ENCODE data around the gene AK9.
A peak's percentile ranks its signal among the peaks of the same experiment; 100 is the strongest.

The AK9 gene

DNA sequence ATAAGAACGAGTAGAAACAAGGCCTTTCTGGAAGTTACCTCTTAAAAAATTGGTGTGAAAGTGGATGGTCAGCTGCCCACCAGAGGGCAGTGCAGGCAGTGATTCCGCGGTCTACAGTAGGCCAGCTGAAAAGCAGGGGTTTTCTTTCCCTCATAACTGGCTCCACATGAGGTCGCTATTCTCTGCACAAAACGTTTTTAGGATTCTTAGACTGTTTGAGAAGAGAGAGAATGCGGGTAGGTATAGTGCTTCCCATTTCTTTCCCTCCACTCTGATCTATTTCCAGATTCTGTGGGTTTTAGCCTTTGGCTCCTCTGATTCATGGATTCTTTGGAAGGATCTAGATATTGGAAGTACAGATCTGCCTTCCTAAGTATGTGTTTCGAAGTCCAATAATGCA is 14.3 kb upstream of the AK9 start:
- TF ChIP-seq, protein P1, sequence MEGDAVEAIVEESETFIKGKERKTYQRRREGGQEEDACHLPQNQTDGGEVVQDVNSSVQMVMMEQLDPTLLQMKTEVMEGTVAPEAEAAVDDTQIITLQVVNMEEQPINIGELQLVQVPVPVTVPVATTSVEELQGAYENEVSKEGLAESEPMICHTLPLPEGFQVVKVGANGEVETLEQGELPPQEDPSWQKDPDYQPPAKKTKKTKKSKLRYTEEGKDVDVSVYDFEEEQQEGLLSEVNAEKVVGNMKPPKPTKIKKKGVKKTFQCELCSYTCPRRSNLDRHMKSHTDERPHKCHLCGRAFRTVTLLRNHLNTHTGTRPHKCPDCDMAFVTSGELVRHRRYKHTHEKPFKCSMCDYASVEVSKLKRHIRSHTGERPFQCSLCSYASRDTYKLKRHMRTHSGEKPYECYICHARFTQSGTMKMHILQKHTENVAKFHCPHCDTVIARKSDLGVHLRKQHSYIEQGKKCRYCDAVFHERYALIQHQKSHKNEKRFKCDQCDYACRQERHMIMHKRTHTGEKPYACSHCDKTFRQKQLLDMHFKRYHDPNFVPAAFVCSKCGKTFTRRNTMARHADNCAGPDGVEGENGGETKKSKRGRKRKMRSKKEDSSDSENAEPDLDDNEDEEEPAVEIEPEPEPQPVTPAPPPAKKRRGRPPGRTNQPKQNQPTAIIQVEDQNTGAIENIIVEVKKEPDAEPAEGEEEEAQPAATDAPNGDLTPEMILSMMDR (IDR thresholded peaks at IDR 0.05; ENCODE audit: insufficient read depth, low read length, missing control alignments) = peak; percentile 92
- CTCF ChIA-PET = interaction anchor here (0.7 to 17.1 kb wide), 20 partner anchors 8 to 685 kb away, joined by 3 to 551 read pairs (median 5); partner anchors contain the start of genes AK9 and FIG4
- POLR2A ChIA-PET = no interaction called here
- no peak overlapping the region for H3K4me3 ChIP-seq (ENCODE audit: low read depth, low read length)
- DNase-seq (ENCODE audit: low read depth, low spot score) = peak; percentile 60

DNA sequence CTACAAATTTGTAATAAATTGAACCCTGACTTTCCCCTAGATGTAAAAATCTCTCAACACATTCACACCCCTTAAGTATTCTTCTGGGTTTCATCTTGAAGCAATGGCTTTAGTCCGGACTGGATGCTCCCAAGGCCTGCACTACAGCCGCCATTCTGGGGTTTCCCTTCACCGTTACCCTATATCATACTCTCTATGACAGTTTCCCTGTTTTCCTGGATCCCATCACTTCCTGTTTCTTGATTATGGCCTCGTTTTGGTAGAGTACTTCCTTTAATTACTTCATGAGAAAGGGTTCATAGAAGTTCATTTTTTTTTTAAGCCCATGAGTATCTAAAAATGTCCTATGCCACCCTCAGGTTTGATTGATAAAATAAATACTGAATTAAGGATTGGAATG is 11.8 kb upstream of the AK9 start:
- no peak overlapping the region for H3K4me3 ChIP-seq (ENCODE audit: low read depth, low read length)
- ChIA-PET POLR2A (no interaction called here), CTCF (interaction anchor here (1.0 to 17.1 kb wide), 8 partner anchors 14 to 687 kb away, joined by 3 to 551 read pairs (median 20); no protein-coding TSS in a partner anchor)
- DNase-seq (ENCODE audit: low read depth, low spot score) = no peak
- TF ChIP-seq, protein P1 (IDR thresholded peaks at IDR 0.05; ENCODE audit: insufficient read depth, low read length, missing control alignments) = no peak

DNA sequence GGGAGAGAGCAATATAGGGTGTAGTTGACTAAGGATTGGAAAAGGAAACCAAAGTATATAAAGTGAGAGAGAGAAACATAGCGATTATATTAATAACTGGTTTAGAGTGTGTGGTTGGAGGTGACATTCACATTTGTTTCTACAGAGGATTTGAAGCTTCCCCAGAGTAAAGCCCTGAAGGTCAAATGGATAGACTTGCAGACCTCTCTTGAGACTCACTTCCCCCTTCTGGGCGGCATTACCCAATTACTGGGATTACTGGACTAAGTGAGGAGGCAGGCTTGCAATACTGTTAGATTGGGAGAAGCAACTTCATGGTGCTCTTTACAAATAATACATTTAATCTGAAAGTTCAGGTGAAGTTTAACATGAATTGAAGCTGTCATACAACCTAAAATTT is 10.8 kb upstream of the AK9 start:
- POLR2A ChIA-PET = no interaction called here
- CTCF ChIA-PET = interaction anchor here (1.0 to 17.1 kb wide), 10 partner anchors 9 to 692 kb away, joined by 3 to 551 read pairs (median 5); partner anchors contain the start of genes AK9 and FIG4

DNA sequence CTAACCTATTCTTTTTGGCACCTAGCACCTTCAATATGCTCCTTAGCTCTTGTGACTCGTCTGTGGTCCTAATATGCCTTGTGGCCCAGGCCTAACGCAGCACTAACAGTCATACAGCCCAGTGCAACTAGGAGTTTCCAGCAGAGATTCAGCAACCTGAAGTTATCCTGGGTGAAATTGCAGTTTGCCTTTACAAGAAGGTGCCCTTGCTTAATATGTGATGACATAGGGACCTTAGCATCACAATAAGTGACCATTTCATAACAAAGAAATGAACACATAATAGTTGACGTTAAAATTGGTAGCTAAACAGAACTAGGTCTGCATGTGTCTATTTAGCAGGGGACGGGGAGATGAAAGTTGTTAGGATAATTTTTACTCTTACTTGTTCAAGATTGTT is 10.2 kb upstream of the AK9 start:
- DNase-seq (ENCODE audit: low read depth, low spot score) = no peak
- no peak overlapping the region for H3K4me3 ChIP-seq (ENCODE audit: low read depth, low read length)
- TF ChIP-seq, protein P1 (IDR thresholded peaks at IDR 0.05; ENCODE audit: insufficient read depth, low read length, missing control alignments) = no peak
- ChIA-PET CTCF (interaction anchor here (0.6 to 17.1 kb wide), 10 partner anchors 8 to 692 kb away, joined by 3 to 551 read pairs (median 4); partner anchors contain the start of genes AK9 and FIG4), POLR2A (no interaction called here)

More for the DNA sequence above, 10.8 kb upstream of the AK9 start:
- H3K4me3 ChIP-seq (ENCODE audit: low read depth, low read length) = no peak overlapping the region
- no peak for DNase-seq (ENCODE audit: low read depth, low spot score)
- TF ChIP-seq, protein P1 (IDR thresholded peaks at IDR 0.05; ENCODE audit: insufficient read depth, low read length, missing control alignments) = no peak

DNA sequence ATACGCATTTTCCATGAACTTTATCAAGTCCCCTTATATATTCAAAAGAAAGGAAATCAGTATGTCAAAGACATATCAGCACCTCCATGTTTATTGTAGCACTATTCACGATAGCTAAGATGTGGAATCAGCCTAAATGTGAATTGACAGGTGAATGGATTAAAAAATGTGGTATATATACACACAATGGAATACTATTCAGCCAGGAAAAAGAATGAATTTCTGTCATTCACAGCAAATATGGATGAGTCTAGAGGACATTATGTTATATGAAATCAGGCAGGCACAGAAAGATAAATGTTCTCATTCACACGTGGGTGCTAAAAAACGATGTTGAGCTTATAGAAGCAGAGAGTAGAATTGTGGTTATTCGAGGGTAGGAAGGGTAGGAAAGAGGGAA is 5.4 kb upstream of the AK9 start:
- ChIA-PET CTCF (interaction anchor here (1.0 to 17.1 kb wide), 5 partner anchors 9 to 357 kb away, joined by 3 to 551 read pairs (median 4); no protein-coding TSS in a partner anchor), POLR2A (interaction anchor here (0.9 kb wide), 1 partner anchor 344 kb away, joined by 3 read pairs; no protein-coding TSS in a partner anchor)
- no peak overlapping the region for H3K4me3 ChIP-seq (ENCODE audit: low read depth, low read length)
- TF ChIP-seq, protein P1 (IDR thresholded peaks at IDR 0.05; ENCODE audit: insufficient read depth, low read length, missing control alignments) = no peak
- no peak for DNase-seq (ENCODE audit: low read depth, low spot score)

DNA sequence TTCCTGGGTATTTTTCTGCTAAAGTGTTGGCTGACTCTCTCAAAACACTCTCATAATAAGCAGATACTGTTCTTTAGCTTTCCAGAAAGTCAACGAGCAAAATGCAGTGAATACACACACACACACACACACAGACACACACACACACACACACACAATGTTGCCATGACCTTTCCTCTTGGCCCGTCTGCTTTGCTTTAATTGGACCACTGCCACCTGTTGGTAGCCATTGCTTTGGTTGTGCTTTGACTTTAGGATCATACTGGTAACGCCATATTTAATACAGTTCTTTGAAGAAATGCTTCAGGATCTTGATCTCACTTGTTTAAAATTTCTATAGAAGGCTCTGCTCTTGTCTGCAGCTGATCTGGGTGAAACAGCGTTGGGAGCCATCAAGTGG is 4.5 kb upstream of the AK9 start:
- DNase-seq (ENCODE audit: low read depth, low spot score) = no peak
- ChIA-PET POLR2A (interaction anchor here (0.9 kb wide), 1 partner anchor 345 kb away, joined by 3 read pairs; no protein-coding TSS in a partner anchor), CTCF (interaction anchor here (0.9 to 17.1 kb wide), 3 partner anchors 9 to 345 kb away, joined by 3 to 551 read pairs (median 3); no protein-coding TSS in a partner anchor)
- no peak overlapping the region for H3K4me3 ChIP-seq (ENCODE audit: low read depth, low read length)
- TF ChIP-seq, protein P1 (IDR thresholded peaks at IDR 0.05; ENCODE audit: insufficient read depth, low read length, missing control alignments) = no peak
